BJ (cell line): Measurements from ENCODE around the gene DYTN. TPM values are rescaled to one million over a fixed set of nuclear protein-coding genes. Genes with fewer than 3 reads are reported as not detected.
A peak's percentile ranks its signal among the peaks of the same experiment; 100 is the strongest.

Experiments
- CTCF ChIA-PET: fragments of 350-600 bp; formaldehyde crosslinking; extraction: SDS; loops from one replicate; lab custom pipeline; 2021; ENCODE audit warnings: antibody characterized with exemption, inconsistent platforms; lab: Yijun Ruan, JAX
- POLR2A ChIA-PET: fragments of 300-600 bp; sonication (Branson Sonifier 250); formaldehyde crosslinking; extraction: SDS; loops from one replicate; lab custom pipeline; 2021; ENCODE audit warnings: antibody characterized with exemption; lab: Charles Lee
- DNase-seq: peaks from one replicate; pipeline ENCODE4 v3.0.0-alpha.2; 2011; ENCODE audit warnings: low read depth
- H3K27me3 ChIP-seq: 2 replicates; pipeline ENCODE4 v1.6.0; 2011; ENCODE audit warnings: low read length; ENCODE audit not compliant: control insufficient read depth, insufficient read depth
- H3K36me3 ChIP-seq: 2 replicates; pipeline ENCODE4 v1.5.1; 2011; ENCODE audit warnings: low read length; ENCODE audit not compliant: control insufficient read depth, insufficient read depth
- H3K4me3 ChIP-seq: 2 replicates; pipeline ENCODE4 v1.5.1; 2011; ENCODE audit warnings: low read depth, mild to moderate bottlenecking, control low read depth, low read length
- CTCF ChIP-seq: IDR thresholded peaks from 2 replicates; pipeline ENCODE4 v1.5.1; 2011; ENCODE audit warnings: low read depth, mild to moderate bottlenecking, control low read depth, inconsistent platforms, low read length, moderate library complexity; ENCODE audit not compliant: insufficient read depth
- polyA plus RNA-seq: library from polyadenylated mRNA; depleted of rRNA; stranded (reverse); fragments of >200 nt; gene quantifications from 2 replicates; pipeline ENCODE4 v1.2.3, GENCODE V29; 2011

The DYTN gene
- polyA plus RNA-seq, 1 experiment, result not detected

- DNase-seq, result no peak
- CTCF ChIA-PET, result interaction anchor here (1.6 kb wide), 1 partner anchor 9 kb away, joined by 6 read pairs; no protein-coding TSS in a partner anchor
- POLR2A ChIA-PET, result no interaction called here
- no peaks in the 10 kb centered on the region for H3K36me3 ChIP-seq
- no peak for TF ChIP-seq CTCF
- peaks cover 2% of the 10 kb centered on the region; the same call in 1 of the 2 replicates for H3K27me3 ChIP-seq
- H3K4me3 ChIP-seq, result no peak overlapping the region
Measured at GRCh38 chr2:206698811-206699210, 19.4 kb downstream of the DYTN start.

- DNase-seq, result no peak
Measured at GRCh38 chr2:206696910-206697309, 21.3 kb downstream of the DYTN start.

GRCh38 chr2:206693399-206694137 lies 24.6 kb downstream of the DYTN start:
- POLR2A ChIA-PET, result no interaction called here
- Histone ChIP-seq H3K27me3 (peaks cover 2% of the 10 kb centered on the region; the same call in 1 of the 2 replicates), H3K36me3 (no peaks in the 10 kb centered on the region), H3K4me3 (no peak overlapping the region)
- DNase-seq, result peak; percentile 7
- peak; percentile 59 for TF ChIP-seq CTCF
- CTCF ChIA-PET, result interaction anchor here (1.2 to 1.5 kb wide), 3 partner anchors 11 to 289 kb away, joined by 3 to 7 read pairs (median 3); no protein-coding TSS in a partner anchor

More at GRCh38 chr2:206696910-206697309, 21.3 kb downstream of the DYTN start:
- H3K36me3 ChIP-seq, result no peaks in the 10 kb centered on the region
- POLR2A ChIA-PET, result no interaction called here
- H3K27me3 ChIP-seq, result peaks cover 2% of the 10 kb centered on the region; the same call in 1 of the 2 replicates
- TF ChIP-seq CTCF, result no peak
- no peak overlapping the region for H3K4me3 ChIP-seq
- CTCF ChIA-PET, result interaction anchor here (1.4 to 2.5 kb wide), 2 partner anchors 142 to 776 kb away, joined by 3 to 12 read pairs; no protein-coding TSS in a partner anchor

GRCh38 chr2:206692971-206693370 lies 25.2 kb downstream of the DYTN start:
- H3K4me3 ChIP-seq, result no peak overlapping the region
- no peaks in the 10 kb centered on the region for H3K36me3 ChIP-seq
- POLR2A ChIA-PET, result no interaction called here
- CTCF ChIA-PET, result no interaction called here
- DNase-seq, result no peak
- H3K27me3 ChIP-seq, result peaks cover 2% of the 10 kb centered on the region; the same call in 1 of the 2 replicates
- TF ChIP-seq CTCF, result no peak

GRCh38 chr2:206688990-206689389 lies 29.2 kb downstream of the DYTN start:
- ChIA-PET POLR2A (no interaction called here), CTCF (interaction anchor here (1.1 kb wide), 1 partner anchor 93 kb away, joined by 3 read pairs; no protein-coding TSS in a partner anchor)
- Histone ChIP-seq H3K27me3 (no peaks in the 10 kb centered on the region), H3K4me3 (no peak overlapping the region), H3K36me3 (no peaks in the 10 kb centered on the region)
- no peak for TF ChIP-seq CTCF
- DNase-seq, result no peak
